HG03066 (cell line): ENCODE data around the gene COL18A1.

Experiments
- ATAC-seq: cut with Tn5 transposase; IDR thresholded peaks from one replicate; pipeline ENCODE4 v1.9.1; 2021; ENCODE audit warnings: low read depth; ENCODE audit not compliant: unreplicated experiment

Gene COL18A1

DNA sequence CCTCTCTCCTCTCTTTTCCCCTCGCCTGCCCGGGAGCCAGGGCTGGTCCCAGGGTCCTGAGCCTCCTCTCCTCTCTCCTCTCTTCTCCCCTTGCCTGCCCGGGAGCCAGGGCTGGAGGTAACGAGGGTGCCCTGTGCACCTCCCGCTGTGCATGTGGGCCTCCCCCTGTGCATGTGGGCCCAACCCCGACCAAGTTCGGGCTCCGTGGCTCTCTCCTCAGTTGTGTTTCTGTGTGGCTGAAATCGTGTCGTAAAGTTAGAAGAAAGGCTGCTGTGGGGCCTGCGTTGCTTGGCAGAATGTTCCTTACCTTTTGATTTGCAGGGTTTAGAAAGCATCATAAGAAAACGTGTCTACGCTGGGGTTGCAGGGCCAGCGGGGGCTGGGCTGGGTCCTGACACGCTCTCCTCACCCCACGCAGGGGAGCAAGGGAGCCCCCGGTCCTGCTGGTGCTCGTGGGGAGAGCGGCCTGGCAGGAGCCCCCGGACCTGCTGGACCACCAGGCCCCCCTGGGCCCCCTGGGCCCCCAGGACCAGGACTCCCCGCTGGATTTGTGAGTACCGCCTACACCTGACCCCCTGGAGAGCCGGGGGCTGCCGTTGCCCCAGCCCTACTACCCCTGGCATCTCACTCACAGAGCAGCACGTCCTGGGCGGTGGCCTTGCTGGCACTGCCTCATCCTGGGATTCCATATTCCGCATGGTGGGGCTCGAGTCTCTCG lies 81.6 kb downstream of the COL18A1 start:
- no peak for ATAC-seq

GRCh38 chr21:45487161-45487806 lies 82.3 kb downstream of the COL18A1 start:
- no peak for ATAC-seq

GRCh38 chr21:45487891-45488600 lies 83.1 kb downstream of the COL18A1 start:
- no peak for ATAC-seq

DNA sequence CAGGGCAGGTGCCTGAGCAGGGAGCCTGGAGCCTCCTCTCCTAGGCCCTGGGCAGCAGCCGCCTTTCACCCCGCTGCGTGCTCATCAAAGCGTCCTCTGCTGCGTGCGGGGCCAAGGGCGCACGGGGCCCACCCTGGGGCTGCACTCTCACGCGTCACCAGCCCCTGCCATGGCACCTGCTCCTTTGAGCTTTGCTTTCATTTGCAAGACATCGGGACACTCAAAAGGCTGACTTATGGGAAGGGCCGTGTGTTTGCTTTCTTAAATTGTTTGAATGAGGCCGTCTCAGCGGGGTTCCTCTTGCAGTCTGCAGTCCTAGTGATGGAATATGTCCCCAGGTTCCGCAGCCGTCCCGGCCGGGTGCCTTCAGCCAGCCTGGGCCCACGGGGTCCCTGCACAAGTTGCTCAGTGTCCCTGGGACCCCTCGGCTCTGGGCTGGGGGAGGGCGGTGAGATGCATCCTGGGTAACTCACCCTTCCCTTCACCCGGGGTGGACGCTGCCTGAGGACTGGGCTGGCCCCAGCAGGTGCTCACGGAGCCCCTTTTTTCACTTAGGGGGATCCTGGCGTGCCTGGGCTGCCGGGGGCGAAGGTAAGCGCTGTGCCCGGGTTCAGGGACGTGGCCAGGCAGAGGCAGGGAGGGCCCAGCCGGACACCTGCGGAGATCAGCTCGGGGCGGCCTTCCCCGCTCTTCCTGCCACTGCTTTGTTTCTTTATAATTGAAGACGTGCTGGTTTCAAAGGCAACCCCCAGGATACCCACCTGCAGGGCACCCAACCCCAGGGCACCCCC lies 84.2 kb downstream of the COL18A1 start:
- ATAC-seq, result no peak

GRCh38 chr21:45489722-45489982 lies 84.7 kb downstream of the COL18A1 start:
- ATAC-seq, result no peak

- ATAC-seq, result no peak
These were observed 85.2 kb downstream of the COL18A1 start for GRCh38 chr21:45490049-45490731.

- ATAC-seq, result no peak
These were observed 86.1 kb downstream of the COL18A1 start for GRCh38 chr21:45491056-45491455.

DNA sequence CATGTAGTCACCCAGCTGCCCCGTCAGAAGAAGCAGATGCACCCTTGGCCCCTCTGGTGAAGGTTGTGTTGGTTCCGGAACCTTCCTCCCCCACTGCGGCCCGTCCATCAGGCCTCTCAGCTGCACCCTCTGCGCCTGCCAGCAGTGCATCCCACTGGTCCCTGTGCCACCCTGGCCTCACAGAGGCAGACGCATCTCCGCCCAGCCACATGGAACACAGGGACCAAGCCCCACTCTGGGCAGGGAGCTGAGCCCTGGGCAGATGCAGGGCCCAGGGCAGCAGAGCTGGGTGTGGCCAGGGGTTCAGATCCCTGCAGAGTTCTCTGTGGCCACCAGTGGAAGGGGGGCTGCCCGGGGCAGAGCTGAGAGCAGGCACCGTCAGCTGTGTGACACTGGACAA lies 86.7 kb downstream of the COL18A1 start:
- no peak for ATAC-seq

DNA sequence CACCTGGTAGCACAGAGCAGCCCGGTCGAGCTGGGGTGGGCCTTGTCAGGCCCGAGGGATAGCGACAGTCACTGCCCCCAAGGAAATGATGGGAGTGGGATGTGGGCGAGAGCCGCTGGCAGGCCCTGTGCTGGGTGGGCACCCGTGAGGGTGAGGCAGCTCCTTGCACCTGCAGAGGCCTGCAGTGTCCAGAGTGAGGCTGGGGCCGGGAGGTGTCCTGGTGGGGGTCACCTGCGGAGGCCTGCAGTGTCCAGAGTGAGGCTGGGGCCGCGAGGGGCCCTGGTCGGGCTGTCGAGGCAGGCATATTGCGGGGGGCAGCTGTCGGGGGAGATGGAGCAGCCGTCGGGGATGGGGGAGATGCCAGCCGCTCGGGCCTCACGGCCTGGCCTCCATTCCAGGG lies 87.8 kb downstream of the COL18A1 start:
- no peak for ATAC-seq

DNA sequence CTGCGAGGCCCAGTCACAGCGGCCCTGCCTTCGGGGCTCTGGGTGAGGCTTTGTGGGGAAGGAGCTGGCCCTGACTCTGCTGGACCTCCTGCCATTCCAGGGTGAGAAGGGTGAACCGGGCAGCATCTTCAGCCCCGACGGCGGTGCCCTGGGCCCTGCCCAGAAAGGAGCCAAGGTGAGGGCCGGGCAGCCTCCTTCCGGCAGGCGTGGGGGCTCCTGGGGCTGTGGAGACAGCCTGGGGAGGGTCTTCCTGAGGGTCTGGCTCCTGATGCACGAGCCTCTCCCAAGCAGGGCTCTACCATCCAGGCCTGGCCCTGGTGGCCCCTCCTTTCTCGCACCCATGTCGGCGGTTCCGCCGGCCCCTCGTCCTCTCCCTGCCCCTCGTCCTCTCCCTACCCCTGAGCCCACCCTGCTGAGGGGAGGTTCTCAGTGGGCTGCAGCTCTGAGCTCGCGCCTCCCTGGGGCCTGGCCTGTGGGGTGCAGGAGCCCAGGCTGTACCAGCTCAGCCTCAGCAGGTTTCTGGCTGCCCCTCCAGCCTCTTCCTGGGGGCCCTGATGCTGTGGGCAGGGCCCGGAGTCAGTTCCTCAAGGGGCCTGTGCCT lies 88.5 kb downstream of the COL18A1 start:
- no peak for ATAC-seq

- no peak for ATAC-seq
These were observed 89.3 kb downstream of the COL18A1 start for GRCh38 chr21:45494135-45494850.

- ATAC-seq, result no peak
These were observed 90.1 kb downstream of the COL18A1 start for GRCh38 chr21:45494851-45495680.

DNA sequence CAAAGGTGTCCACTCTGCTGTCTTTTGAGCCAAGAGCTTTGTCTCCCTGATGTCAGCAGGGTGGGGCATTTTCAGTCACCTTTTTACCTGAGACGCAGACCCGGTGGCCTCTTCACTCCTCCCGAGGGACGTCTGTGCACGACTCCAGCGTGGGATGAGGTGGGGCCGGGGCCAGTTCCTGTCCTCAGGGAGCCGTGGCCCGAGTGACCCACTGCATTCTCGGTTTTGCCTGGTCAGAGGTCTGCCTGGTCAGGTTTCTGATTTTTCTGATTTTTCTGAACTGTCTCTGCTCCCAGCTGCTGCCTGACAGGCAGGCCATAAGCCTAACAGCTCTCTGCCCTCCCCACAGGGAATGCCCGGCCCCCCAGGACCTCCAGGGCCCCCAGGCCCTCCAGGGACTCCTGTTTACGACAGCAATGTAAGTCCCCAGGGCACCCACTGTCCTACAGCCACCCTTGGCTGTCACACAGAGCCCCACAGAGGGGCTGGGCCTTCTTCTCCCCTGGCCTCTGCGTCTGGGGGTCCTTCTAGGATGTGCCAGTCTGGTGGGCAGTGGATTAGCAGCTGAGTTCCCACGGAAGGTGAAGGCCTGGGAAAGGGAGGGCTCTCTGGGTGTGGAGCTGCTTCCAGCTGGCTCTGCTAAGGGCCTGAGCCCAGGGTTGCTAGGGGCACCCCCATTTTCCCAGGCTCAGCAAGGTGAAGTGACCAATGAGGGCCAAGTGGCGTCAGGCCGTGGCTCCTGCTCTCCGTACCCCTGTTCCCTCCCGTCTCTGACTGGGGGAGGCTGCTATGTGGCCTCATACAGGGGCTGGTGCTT lies 91.4 kb downstream of the COL18A1 start:
- ATAC-seq, result no peak

DNA sequence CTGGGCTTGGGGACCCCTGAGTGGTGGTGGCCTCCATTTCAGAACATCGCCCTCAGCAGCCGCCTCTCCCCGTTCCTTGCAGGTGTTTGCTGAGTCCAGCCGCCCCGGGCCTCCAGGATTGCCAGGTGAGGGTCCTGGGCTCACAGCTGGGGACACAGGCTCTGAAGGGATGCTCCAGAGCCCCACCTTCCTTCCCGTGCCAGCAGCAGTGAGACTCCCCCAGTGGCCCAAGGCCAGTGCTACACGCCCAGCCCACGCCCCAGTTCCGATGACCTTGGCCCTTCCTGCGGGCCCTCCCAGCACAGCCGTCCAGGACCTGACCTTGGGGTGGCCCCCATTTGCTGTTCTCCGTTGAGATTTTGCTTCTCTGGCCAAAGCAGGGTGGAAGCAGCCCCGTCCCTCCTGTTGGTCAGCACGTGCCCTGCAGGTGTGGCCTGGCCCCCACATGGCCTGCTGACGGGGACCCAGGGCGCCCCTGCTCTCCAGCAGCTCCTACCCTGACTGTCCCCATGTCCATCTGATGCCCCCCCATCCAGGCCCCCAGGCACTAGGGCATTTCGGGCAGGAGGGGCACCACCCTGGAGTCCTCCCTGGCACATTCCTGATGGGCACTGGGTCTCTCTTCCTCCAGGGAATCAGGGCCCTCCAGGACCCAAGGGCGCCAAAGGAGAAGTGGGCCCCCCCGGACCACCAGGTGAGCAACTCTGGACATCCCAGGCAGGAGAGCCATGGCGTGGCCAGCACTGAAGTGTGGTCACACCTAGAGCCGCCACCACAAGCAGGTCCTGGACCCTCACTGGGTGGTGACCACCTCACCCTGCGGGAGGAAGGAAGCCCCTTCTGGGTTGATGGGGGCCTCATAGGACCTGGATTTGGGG lies 92.2 kb downstream of the COL18A1 start:
- ATAC-seq, result no peak

DNA sequence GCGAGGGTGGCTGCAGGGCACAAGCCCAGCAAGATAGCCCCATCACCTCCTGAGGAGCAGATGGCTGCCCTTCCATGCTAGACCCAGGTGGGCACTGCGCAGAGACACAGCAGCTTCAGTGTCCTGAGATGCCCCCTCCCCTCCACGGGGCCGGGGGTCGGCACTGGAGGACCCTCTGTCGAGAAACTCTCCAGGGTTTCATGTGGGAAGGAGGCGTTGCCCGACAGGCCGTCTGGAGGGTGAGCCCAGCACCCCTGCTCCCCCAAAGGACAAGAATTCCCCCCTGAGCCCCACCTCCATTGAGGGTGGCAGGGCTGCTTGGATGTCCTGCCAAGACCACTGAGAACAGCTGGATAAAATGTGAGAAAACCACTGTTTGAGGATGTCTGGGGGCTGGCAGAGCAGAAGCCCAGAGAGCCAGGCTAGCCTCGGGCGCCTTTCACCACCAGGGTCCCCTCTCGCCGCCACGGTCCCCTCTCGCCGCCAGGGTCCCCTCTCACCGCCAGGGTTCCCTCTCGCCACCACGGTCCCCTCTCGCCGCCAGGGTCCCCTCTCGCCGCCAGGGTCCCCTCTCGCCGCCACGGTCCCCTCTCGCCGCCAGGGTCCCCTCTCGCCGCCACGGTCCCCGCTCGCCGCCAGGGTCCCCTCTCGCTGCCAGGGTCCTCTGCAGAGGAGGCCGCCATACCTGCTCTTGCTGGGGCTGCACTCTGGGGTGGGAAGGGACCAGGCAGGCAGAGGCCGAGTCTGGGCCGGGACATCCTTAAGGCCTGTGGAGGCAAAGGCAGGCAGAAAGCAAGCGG lies 93.1 kb downstream of the COL18A1 start:
- no peak for ATAC-seq

DNA sequence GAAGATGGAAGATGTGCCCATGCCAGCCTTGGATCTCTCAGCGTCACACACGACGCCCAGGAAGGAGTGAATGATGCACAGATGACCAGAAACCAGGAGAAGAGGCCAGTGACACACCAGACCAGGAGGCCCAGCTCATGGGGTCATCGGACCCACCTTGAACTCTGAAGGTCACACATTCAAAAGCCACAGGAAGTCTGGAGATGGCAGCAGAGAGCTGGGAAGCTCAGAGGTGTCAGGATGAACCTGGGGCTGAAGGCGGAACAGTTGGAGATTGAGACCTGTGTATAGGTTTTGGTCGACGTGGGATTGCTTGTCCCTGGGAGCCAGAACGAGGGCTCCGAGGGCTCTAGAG lies 93.7 kb downstream of the COL18A1 start:
- ATAC-seq, result no peak
